Glomerular visceral epithelial cell (primary cell): ENCODE results near the gene ARMH4.

Experiments
- DNase-seq: peaks from one replicate; pipeline ENCODE4 v3.0.0-alpha.2; 2016; ENCODE audit errors: extremely low spot score

ARMH4 gene

GRCh38 chr14:58048219-58048618 is 103.8 kb downstream of the ARMH4 start:
- DNase-seq = no peak

DNA sequence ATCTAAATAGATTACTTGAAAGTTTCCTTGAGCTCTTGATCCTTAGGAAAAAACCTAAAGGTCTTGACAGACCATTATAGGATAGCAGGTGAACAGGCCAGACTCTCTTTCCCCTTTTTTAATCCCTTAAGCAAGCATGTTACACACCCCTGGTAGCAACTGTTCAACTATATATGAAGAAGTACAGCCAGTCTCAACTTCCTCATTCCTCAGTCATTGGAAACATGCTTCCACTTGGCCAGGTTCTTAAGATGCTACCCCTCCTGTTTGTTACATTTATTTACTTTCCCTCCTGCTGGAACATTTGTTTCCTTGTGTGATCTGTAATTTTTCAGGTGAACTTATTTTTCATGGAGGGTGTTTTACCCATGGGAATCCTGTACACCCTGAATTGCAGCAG is 124.1 kb downstream of the ARMH4 start:
- no peak for DNase-seq

- DNase-seq = no peak
Observed at GRCh38 chr14:58026967-58027366, 125.0 kb downstream of the ARMH4 start.

GRCh38 chr14:58026219-58026618 is 125.8 kb downstream of the ARMH4 start:
- no peak for DNase-seq

DNA sequence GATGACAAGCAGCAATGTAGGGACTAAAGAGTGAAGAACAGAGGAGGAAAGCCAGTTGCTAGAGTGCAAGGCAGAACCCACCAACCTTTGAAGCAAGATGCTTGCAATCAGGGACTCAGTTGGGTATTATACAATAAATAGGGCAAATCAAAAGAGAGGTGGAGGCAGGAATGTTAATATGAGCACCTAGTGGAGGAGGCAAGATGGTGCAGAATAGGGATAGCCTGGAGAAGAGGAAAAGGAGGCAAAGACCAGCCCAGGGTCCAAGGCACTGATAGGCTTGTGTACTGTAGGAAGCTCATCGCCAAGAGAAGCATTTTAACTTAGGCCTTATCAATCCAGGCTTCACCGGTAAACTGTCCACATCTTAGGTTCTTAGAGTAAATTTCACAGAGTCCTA is 137.2 kb downstream of the ARMH4 start:
- no peak for DNase-seq

- DNase-seq = no peak
Observed at GRCh38 chr14:58002618-58003017, 149.4 kb downstream of the ARMH4 start.

GRCh38 chr14:57999979-58000378 is 152.0 kb downstream of the ARMH4 start:
- no peak for DNase-seq

DNA sequence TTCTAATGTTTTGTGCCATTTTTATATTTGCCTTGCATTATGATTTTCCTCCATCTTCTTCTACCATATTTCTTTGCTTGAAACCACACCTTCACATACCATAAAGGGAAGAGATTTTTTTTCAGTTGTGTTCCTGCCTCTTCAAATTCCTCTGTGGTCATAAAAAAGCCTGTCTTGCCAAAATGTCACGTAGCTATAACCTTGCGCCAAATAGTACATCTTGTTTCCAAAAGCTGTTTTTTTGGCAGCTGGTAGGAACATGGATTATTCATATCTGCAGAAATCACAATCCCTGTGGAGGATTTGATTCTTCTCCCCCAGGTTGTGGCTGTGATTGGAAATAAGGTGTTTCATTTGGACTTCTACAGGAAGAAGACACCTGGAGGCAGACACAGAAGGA is 152.5 kb downstream of the ARMH4 start:
- no peak for DNase-seq

DNA sequence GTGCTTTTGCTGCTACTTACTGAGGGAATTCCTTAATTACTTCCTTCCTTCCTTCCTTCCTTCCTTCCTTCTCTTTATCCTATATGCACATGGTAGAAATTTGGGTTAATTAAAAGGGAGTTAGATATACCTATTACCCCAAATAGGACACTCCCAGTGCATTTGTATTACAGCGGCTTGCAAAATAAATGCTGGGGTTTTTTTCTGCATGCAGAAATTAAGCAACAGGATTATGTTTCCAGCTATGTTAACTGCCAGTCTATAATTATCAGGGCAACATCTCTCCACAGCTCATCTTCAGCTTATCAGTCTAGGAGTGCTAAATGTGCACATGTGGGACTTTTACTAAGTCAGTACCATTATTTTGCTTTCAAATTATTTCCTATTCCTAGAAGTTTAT is 153.2 kb downstream of the ARMH4 start:
- no peak for DNase-seq

GRCh38 chr14:57991353-57991752 is 160.7 kb downstream of the ARMH4 start:
- no peak for DNase-seq

- DNase-seq = no peak
Observed at GRCh38 chr14:57988445-57988844, 163.6 kb downstream of the ARMH4 start.

GRCh38 chr14:57987596-57988300 is 164.3 kb downstream of the ARMH4 start:
- no peak for DNase-seq

- DNase-seq = no peak
Observed at GRCh38 chr14:57987051-57987450, 165.0 kb downstream of the ARMH4 start.

DNA sequence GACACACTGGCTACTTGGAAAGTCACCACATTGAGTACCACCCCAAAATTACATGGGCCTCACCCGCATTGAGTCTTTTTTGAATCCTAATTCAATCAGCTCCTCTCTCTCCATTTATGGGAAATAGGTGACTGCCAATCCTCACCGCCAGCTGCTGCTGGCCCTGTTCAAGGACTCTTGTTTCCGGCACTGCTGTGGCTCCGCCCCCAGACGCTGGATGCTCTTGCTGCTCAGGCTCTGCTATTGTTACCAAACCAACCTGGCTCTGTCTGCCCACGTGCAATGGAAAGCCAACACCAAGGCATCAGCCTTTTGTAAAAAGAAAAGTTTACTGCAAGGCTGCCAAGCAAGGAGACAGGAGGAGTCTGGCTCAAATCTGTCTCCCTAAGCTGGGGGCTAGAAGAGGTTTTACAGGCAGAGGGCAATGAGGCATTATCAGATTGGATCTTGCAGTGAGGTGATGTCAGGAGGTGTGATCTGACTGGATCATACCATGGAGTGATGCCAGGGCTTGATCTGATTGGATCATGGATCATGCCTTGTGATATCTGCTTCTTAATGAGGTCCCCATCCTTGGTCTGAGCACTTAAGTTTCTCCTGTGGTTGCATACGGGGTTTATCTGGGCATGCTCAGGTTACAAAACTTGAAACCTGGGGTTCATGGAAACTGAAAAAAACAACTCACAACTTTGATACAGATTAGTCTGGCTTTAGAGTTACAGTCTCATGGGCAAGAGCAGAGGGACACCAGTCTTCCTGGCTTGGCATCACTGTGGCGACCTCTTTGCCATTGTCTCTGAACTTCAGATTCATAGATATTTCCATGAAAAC is 169.0 kb downstream of the ARMH4 start:
- DNase-seq = no peak

DNA sequence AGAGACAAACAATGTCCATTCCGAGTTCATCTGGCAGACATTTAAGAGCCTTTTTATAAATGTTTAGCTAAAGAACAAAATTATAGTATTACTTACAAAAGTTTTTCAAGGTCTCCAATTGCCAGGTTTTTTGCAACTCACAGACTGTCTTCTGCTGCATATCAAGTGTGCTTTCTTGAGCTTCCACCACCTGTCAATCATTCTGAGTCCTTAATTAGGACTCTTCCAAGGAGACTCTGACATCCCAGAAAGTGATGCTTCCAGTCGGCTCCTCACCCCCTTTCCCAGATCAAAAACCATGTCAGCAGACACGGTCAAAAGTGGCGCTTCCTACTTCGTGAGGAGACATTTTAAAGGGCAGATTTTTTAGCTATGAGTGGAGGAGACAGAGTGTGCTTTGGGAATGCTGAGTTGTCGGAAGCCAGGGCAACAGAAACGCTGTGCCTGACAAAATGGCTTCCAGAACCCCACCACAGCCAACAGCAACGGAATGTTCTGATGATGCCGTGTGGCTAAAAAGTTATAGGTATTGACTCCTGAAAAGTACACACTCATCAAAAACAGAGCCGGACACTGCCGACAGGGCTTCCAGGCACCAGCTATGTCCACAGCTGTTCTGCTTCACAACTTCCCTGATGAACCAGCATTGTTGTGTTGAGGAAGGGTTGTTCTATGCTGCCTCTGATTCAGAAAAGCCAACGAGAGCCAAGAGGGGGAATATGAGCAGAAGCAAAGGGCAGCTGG is 170.0 kb downstream of the ARMH4 start:
- no peak for DNase-seq

GRCh38 chr14:57979376-57980048 is 172.5 kb downstream of the ARMH4 start:
- DNase-seq = no peak

- DNase-seq = no peak
Observed at GRCh38 chr14:57976701-57977100, 175.3 kb downstream of the ARMH4 start.

- no peak for DNase-seq
Observed at GRCh38 chr14:57974896-57975295, 177.1 kb downstream of the ARMH4 start.

DNA sequence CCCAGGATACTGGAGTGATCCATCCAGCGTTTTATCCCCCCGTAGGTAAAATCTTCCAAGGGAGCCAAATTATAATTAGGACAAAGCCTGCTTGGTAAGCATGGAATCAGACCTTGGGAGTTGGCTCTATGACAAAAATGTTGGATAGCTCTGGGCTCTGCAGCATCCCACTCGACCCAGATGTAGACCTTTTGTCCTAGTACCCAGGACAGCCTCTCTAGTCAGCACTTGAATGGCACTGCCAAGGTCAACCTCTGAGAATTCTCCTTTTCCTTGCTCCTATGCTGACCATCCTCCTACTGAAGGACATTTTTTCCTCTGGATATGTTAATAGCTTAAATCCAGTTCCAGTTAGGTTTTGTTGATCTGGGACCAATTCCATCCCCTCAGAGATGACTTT is 181.4 kb downstream of the ARMH4 start:
- no peak for DNase-seq

- no peak for DNase-seq
Observed at GRCh38 chr14:57970175-57970574, 181.8 kb downstream of the ARMH4 start.

- no peak for DNase-seq
Observed at GRCh38 chr14:57963071-57963470, 188.9 kb downstream of the ARMH4 start.
